Keratinocyte (primary cell): ENCODE measurements around the gene MS4A6A. TPM values are rescaled to one million over a fixed set of nuclear protein-coding genes. Genes with fewer than 3 reads are reported as not detected.
A peak's percentile ranks its signal among the peaks of the same experiment; 100 is the strongest.

Experiments
- DNase-seq: peaks from one replicate; pipeline ENCODE4 v3.0.0-alpha.2; 2011; ENCODE audit warnings: low read depth, missing footprints, low spot score
- FAIRE-seq: peaks from 2 replicates; lab custom pipeline; 2011; peaks lifted over from hg19 to GRCh38; lab: Jason Lieb, UNC
- H2AFZ ChIP-seq: 2 replicates; pipeline ENCODE4 v1.6.0; 2012; ENCODE audit warnings: low read length, control low read depth, inconsistent platforms; ENCODE audit not compliant: control insufficient read depth
- H3K27ac ChIP-seq: 2 replicates; pipeline ENCODE4 v1.5.1; 2011; ENCODE audit warnings: low read length; ENCODE audit not compliant: control insufficient read depth, insufficient read depth
- H3K27me3 ChIP-seq: 3 replicates; pipeline ENCODE4 v1.6.0; 2011; ENCODE audit warnings: low read length; ENCODE audit not compliant: control insufficient read depth, insufficient read depth; ENCODE audit errors: extremely low read depth
- H3K36me3 ChIP-seq, 2 experiments: 2 replicates in 1 of 2; 3 replicates in 1 of 2; pipeline ENCODE4 v1.5.1; 2011; ENCODE audit warnings: low read length in 2 of 2, mild to moderate bottlenecking in 1 of 2; ENCODE audit not compliant: control insufficient read depth in 2 of 2, insufficient read depth in 2 of 2; ENCODE audit errors: extremely low read depth in 1 of 2
- H3K4me1 ChIP-seq: 3 replicates; pipeline ENCODE4 v1.5.1; 2011; ENCODE audit warnings: low read length; ENCODE audit not compliant: control insufficient read depth, insufficient read depth; ENCODE audit errors: extremely low read depth
- H3K4me2 ChIP-seq: 3 replicates; pipeline ENCODE4 v1.6.0; 2011; ENCODE audit warnings: low read depth, low read length; ENCODE audit not compliant: control insufficient read depth, insufficient read depth; ENCODE audit errors: extremely low read depth
- H3K4me3 ChIP-seq, 3 experiments: fragments of 200-600 bp in 1 of 3; sonication (generic) in 1 of 3; 2 replicates in 2 of 3; 3 replicates in 1 of 3; pipeline ENCODE4 v1.5.1; 2011 to 2016; ENCODE audit warnings: low read length in 3 of 3, mild to moderate bottlenecking in 3 of 3, control low read depth in 2 of 3, inconsistent platforms in 1 of 3, low read depth in 1 of 3, mixed read lengths in 1 of 3, mixed run types in 1 of 3, moderate library complexity in 1 of 3; ENCODE audit not compliant: control insufficient read depth in 2 of 3, insufficient read depth in 2 of 3; ENCODE audit errors: extremely low read depth in 1 of 3
- H3K79me2 ChIP-seq: 2 replicates; pipeline ENCODE4 v1.6.0; 2012; ENCODE audit warnings: low read length; ENCODE audit not compliant: control insufficient read depth, insufficient read depth
- H3K9ac ChIP-seq: 3 replicates; pipeline ENCODE4 v1.6.0; 2011; ENCODE audit warnings: low read length; ENCODE audit not compliant: control insufficient read depth, insufficient read depth; ENCODE audit errors: extremely low read depth
- H3K9me1 ChIP-seq: 3 replicates; pipeline ENCODE4 v1.6.0; 2011; ENCODE audit warnings: low read length; ENCODE audit not compliant: control insufficient read depth, insufficient read depth; ENCODE audit errors: extremely low read depth
- H3K9me3 ChIP-seq: 2 replicates; pipeline ENCODE4 v1.5.1; 2012; ENCODE audit warnings: low read depth, low read length; ENCODE audit not compliant: control insufficient read depth
- H4K20me1 ChIP-seq: 3 replicates; pipeline ENCODE4 v1.6.0; 2011; ENCODE audit warnings: low read length; ENCODE audit not compliant: control insufficient read depth, insufficient read depth; ENCODE audit errors: extremely low read depth
- CTCF ChIP-seq, 3 experiments: IDR thresholded peaks in 1 of 3; conservative IDR thresholded peaks in 1 of 3; optimal IDR thresholded peaks in 1 of 3; 2 replicates in 2 of 3; 3 replicates in 1 of 3; pipeline versions ENCODE3 to v1.5.1; 2011; ENCODE audit warnings: low read length in 3 of 3, mild to moderate bottlenecking in 3 of 3, moderate library complexity in 2 of 3, control low read depth in 1 of 3, inconsistent platforms in 1 of 3; ENCODE audit not compliant: insufficient read depth in 2 of 3; ENCODE audit errors: extremely low read depth in 1 of 3
- EZH2 ChIP-seq: IDR thresholded peaks from one replicate; pipeline ENCODE4 v1.6.1; 2012; ENCODE audit warnings: inconsistent platforms, mild to moderate bottlenecking, low read length, moderate library complexity
- dilution Hi-C: fragments of 300-500 bp; cut with MboI; formaldehyde crosslinking; loops from one replicate; pipeline ENCODE4 v1.7.0; 2020; ENCODE audit warnings: low sequenced_read_pairs; ENCODE audit not compliant: extremely low pct_ligation_motif_present
- polyA plus RNA-seq, 5 experiments: library from polyadenylated mRNA; depleted of rRNA in 3 of 5; stranded (reverse) in 3 of 5; stranded (forward) in 1 of 5; unstranded in 1 of 5; fragments of >200 nt; gene quantifications; 1 replicate in 1 of 5; 2 replicates in 3 of 5; 3 replicates in 1 of 5; pipeline versions ENCODE4 v1.2.1 to v1.2.3, GENCODE V29; 2011 to 2012; ENCODE audit warnings: missing spikeins in 2 of 5, low read depth in 1 of 5, low replicate concordance in 1 of 5

The MS4A6A gene
- polyA plus RNA-seq, 1 donor (not counting 4 experiments of a cell fraction or from before 2014, with no cell fraction given), result not detected

DNA sequence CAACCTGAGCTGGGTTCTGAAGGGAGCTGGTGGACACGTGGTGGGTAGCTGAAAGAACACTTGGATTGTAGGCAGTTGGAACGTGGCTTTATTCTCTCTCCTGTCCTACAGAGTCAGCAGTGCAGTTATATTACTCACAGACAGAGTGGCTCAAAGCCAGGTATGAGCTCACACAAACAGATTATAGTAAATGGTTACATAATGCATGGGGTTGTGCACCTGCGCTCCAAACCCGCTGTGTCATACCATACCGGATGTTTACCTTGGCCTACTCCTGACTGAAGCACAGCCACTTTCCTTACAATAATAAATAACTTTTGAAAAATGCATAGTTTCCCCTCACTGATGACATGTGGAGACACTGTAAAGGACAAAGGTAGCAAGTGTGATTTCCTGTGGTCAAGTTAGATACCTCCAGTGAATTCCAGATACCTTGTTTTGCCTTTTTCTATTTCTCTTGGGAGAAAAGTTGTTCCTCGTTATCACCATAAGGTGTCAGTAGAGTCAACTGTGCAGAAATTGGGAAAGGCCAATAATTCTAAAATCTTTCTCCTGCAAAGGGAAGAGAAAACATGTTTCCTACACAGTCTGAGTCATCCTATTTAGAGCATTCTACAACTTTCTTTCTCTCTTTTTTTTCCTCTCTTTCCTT lies 13.5 kb downstream of the MS4A6A start:
- FAIRE-seq (no peak), DNase-seq (no peak)
- H4K20me1 ChIP-seq, result no peaks in the 10 kb centered on the region
- dilution Hi-C loops, result no loop called here
- no peak overlapping the region for H3K27ac ChIP-seq
- H3K9me1 ChIP-seq, result no peaks in the 10 kb centered on the region
- no peak overlapping the region for H3K4me2 ChIP-seq
- H2AFZ ChIP-seq, result no peak overlapping the region
- H3K9ac ChIP-seq, result no peak overlapping the region
- H3K4me1 ChIP-seq, result no peaks in the 10 kb centered on the region
- H3K36me3 ChIP-seq, result no peaks in the 10 kb centered on the region
- H3K4me3 ChIP-seq, result no peak overlapping the region
- TF ChIP-seq CTCF (optimal IDR thresholded peaks at IDR 0.05 in 1 of 3, IDR thresholded peaks at IDR 0.05 in 1 of 3, conservative IDR thresholded peaks at IDR 0.05 in 1 of 3; ENCODE audit: extremely low read depth in 1 of 3, insufficient read depth in 2 of 3, low read length in 3 of 3) (peak in 2 of 3 experiments; percentile 15 to 53), EZH2 (no peak)
- H3K27me3 ChIP-seq, result no peaks in the 10 kb centered on the region
- H3K79me2 ChIP-seq, result no peaks in the 10 kb centered on the region
- no peaks in the 10 kb centered on the region for H3K9me3 ChIP-seq

GRCh38 chr11:60168306-60168705 lies 14.6 kb downstream of the MS4A6A start:
- dilution Hi-C loops, result no loop called here
- H3K4me3 ChIP-seq, result no peak overlapping the region
- no peak overlapping the region for H2AFZ ChIP-seq
- H3K79me2 ChIP-seq, result no peaks in the 10 kb centered on the region
- no peak for FAIRE-seq
- no peaks in the 10 kb centered on the region for H3K4me1 ChIP-seq
- H3K9me1 ChIP-seq, result no peaks in the 10 kb centered on the region
- no peak overlapping the region for H3K4me2 ChIP-seq
- H3K27me3 ChIP-seq, result no peaks in the 10 kb centered on the region
- no peak for DNase-seq
- no peak overlapping the region for H3K27ac ChIP-seq
- no peaks in the 10 kb centered on the region for H4K20me1 ChIP-seq
- no peak overlapping the region for H3K9ac ChIP-seq
- no peaks in the 10 kb centered on the region for H3K9me3 ChIP-seq
- no peaks in the 10 kb centered on the region for H3K36me3 ChIP-seq
- no peak for TF ChIP-seq CTCF (optimal IDR thresholded peaks at IDR 0.05 in 1 of 3, IDR thresholded peaks at IDR 0.05 in 1 of 3, conservative IDR thresholded peaks at IDR 0.05 in 1 of 3; ENCODE audit: extremely low read depth in 1 of 3, insufficient read depth in 2 of 3, low read length in 3 of 3)
- TF ChIP-seq EZH2, result no peak
